Measurements from ENCODE around the gene MTUS2.

DNA sequence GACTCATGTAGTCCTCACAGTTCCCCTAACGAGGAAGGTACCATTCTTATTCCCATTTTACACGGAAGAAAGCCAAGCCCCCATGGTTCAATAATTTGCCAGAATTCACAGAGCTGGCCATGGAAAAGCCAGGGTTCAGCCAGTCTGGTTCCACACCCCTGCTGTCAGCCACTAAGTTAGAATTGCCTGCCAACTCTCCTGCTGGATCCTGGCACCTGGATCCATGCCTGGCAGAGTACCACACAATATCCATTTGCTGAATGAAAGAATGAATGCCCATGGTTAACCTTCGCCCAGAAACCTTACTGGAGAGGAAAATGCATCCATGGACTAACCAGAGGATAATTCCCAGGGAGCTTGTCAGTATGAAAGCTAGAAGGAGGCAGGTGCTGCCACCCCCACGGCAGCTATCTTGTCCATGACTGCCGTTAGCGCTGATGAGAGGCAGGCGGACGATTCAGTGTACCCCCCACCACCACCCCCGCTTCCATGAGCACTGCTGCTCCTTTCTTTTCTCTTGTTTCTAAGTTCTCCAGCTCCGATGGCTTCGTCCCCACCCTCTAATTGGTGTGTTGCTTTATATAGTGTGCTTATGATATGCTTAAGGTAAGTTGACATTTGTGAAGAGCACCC lies 660.9 kb downstream of the MTUS2 start:
- TF ChIP-seq, protein P1, sequence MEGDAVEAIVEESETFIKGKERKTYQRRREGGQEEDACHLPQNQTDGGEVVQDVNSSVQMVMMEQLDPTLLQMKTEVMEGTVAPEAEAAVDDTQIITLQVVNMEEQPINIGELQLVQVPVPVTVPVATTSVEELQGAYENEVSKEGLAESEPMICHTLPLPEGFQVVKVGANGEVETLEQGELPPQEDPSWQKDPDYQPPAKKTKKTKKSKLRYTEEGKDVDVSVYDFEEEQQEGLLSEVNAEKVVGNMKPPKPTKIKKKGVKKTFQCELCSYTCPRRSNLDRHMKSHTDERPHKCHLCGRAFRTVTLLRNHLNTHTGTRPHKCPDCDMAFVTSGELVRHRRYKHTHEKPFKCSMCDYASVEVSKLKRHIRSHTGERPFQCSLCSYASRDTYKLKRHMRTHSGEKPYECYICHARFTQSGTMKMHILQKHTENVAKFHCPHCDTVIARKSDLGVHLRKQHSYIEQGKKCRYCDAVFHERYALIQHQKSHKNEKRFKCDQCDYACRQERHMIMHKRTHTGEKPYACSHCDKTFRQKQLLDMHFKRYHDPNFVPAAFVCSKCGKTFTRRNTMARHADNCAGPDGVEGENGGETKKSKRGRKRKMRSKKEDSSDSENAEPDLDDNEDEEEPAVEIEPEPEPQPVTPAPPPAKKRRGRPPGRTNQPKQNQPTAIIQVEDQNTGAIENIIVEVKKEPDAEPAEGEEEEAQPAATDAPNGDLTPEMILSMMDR (conservative IDR thresholded peaks at IDR 0.05; ENCODE audit: low read depth, low read length), result no peak
- TF ChIP-seq EZH2 (IDR thresholded peaks at IDR 0.05; ENCODE audit: low read length, unreplicated experiment) (no peak), EZH2phosphoT487 (IDR thresholded peaks at IDR 0.05; ENCODE audit: borderline replicate concordance, low read length) (no peak)
